8988T (cell line): ENCODE data around the gene NDST1.

Experiments used
- DNase-seq: peaks from one replicate; pipeline ENCODE4 v3.0.0; 2011

The NDST1 gene

GRCh38 chr5:150549735-150550134, 41.8 kb downstream of the NDST1 start:
- DNase-seq = no peak

DNA sequence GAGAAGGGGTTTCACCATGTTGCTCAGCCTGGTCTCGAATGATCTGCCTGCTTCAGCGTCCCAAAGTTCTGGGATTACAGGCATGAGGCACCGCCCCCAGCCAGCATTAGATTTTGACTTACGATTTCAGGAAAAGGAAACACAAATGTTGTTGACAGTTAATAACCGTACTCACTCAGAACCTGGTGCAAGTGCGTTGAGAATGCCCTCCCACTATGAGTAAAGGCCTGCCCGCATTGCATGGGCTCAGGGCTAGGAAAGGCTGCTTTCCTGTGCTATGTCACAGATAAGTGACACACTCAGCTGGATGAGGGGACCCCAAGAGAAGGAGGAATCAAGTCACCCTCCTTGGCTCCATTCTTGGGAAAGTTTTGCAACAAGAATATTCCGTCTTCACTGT, 42.4 kb downstream of the NDST1 start:
- DNase-seq = no peak

DNA sequence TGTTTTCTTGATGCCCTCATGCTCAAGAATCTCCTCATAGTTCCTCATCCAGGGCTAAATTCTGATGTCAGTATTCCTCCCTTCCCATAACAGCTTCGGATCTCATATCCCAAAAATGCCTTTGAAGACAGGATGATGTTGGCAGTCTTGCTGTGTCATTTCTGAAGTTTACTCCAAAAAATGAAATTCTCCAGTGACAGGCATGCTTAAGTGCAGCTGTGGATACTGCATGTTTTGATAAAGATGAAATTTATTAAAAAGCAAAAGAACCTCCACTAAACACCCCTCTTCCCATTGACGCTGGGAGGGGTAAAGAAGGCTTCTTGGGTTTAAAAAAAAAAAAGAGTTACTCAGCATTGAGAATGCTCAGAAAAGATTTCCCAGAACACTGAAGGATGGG, 43.1 kb downstream of the NDST1 start:
- no peak for DNase-seq

DNA sequence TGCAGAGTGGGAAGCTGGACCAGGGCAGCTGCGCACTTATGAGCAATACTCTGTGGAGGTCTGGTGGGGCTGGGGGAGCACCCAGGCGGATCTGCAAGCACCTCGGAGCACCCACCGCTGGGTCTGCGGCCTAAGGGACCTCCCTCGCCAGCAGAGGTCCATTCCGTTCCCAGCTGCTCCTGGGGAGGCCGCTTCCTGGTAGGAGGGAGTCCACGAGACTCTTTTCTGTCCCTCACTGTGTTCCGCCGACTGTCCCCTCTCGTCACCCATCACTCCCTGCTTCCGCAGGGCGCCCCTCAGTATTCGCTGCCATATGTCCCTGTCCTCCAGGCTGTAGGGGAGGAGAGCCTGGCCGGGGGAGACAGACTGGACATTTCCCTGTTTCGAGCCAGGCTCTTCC, 45.5 kb downstream of the NDST1 start:
- DNase-seq = no peak

GRCh38 chr5:150553911-150554310, 46.0 kb downstream of the NDST1 start:
- DNase-seq = no peak

GRCh38 chr5:150554857-150555256, 46.9 kb downstream of the NDST1 start:
- DNase-seq = no peak

GRCh38 chr5:150556106-150556505, 48.2 kb downstream of the NDST1 start:
- DNase-seq = no peak

- no peak for DNase-seq
Measured at GRCh38 chr5:150556859-150557508, 49.1 kb downstream of the NDST1 start.

- DNase-seq = no peak
Measured at GRCh38 chr5:150557509-150557872, 49.6 kb downstream of the NDST1 start.

DNA sequence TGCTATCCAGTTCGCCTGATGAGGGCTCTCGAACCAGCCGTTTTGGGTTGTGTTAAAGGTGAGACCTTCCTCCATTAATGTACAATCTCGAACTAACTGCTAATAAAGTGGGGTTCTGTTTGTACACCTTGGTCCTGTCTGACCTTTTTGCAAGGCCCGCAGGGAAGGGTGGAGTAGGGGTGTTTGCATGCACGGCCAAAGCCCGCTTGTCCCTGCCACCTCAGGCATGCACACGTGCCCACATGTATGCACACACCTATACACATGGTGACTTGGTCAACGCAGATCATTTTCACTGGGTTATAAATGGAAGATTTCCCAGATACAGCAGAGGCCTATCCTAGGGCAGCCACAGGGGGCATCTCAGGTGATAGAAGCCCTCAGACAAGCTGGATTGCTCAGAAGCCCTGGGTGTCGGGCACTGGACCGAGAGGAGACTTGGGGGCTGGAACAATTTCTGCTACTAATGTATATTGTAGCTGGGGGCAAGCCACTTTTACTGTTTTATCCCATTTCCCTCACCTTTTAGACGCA, 50.2 kb downstream of the NDST1 start:
- DNase-seq = no peak

DNA sequence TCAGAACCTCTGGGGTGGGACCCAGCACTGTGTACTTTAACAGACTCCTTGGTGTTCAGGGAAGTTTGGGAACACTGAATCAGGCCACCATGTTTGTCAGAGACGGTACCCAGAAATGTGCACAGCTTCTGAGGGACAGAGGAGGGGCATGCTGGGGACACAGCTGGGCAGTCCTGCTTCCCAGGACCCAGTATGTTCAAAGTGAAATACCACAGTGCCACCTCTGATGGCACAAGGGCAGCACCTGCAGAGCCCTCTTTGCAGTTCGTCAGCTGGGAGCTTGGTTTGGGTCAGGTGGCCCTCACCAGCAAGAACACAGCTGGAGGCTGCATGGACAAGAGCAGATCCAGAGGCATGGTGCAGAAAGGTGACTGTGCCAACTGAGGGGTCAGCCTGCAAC, 51.2 kb downstream of the NDST1 start:
- DNase-seq = no peak

GRCh38 chr5:150559701-150560100, 51.8 kb downstream of the NDST1 start:
- DNase-seq = no peak

DNA sequence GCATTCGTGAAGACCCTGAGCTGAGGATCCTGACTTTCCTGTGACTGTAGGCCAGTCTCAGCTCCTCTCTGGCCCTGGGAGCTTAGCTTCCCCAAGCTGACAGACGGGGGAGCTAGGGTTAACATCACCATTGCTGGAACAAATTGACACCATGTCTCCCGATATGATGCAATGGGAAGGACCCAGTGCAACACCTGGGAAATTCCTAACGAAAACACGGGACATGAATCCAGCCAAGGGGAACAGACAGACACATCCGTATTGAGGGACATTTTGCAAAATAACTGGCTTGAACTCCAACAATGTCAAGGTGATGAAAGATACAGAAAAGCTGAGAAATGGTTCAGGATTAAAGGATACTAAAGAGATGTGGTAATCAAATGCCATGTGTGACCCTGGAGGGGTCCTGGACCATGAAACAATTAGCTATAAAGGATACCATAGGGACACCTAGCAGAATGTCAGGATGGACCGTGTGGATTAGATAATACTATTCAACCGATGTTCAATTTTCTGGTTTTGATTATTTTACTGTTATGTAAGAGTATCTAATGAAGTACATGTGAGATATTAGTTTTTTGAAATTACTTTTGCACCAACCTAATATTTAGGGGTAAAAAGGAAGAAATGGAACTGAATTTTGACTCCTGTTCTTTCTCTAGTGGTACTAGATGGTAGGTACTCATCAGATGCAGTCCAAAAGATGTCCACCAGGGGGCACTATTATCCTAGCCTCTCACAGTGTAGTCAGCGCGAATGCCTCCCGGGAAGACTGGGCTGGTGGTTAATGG, 52.7 kb downstream of the NDST1 start:
- peak; percentile 62 for DNase-seq

- no peak for DNase-seq
Measured at GRCh38 chr5:150561192-150561512, 53.2 kb downstream of the NDST1 start.

- no peak for DNase-seq
Measured at GRCh38 chr5:150561571-150562275, 53.8 kb downstream of the NDST1 start.

DNA sequence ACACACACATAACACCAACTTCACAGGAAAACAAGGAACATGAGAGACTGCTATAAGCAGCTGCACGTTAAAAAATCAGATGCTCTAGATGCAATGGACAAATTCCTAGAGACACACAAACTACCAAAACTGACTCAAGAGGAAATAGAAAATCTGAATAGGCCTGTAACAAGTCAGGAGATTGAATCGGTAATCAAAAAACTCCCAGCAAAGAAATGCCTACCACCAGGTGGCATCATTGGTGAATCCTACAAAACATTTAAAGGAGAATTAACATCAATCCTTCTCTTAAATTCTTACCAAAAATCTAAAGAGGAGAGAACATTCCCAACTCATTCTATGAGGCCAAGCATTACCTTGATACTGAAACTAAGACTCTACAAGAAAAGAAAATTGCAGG, 54.9 kb downstream of the NDST1 start:
- no peak for DNase-seq

DNA sequence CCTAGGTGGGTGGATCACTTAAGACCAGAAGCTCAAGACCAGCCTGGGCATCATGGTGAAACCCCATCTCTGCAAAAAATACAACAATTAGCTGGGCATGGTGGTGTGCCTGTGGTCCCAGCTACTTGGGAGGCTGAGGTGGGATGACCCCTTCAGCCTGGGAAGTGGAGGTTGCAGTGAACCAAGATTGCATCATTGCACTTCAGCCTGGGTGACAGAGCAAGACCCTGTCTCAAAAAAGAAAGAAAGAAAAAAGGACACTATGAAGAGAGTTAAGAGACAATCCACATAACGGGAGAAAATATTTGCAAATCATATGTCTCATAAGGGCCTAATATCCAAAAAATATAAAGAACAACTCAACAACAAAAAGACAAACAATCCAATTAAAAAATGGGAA, 57.9 kb downstream of the NDST1 start:
- no peak for DNase-seq

DNA sequence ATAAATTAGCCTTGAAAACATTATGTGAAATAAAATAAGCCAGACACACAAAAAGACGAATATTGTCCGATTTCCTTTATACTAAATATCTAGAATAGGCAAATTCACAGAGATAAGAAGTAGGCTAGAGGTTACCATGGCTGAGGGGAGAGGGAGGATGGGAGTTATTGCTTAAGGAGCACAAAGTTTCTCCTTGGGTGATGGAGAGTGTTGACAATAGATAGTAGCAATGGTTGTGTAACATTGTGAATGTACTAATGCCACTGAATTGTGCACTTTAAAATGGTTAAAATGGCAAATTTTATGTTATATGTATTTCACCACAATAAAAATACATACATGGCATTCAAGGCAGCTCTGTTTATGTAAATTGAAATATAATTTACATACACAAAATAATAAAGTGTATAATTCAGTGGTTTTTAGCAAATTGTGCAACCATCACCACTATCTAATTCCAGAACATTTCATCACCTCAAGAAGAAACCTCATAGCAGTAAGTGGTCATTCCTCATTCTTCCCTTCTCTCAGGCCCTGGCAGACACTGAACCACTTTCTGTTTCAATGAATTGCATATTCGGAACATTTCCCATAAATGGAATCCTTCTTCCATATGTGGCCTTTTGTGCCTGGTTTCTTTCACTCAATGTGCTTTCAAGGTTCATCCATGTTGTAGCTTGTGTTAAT, 59.2 kb downstream of the NDST1 start:
- no peak for DNase-seq

- DNase-seq = no peak
Measured at GRCh38 chr5:150568663-150569062, 60.7 kb downstream of the NDST1 start.

- no peak for DNase-seq
Measured at GRCh38 chr5:150570333-150570732, 62.4 kb downstream of the NDST1 start.

DNA sequence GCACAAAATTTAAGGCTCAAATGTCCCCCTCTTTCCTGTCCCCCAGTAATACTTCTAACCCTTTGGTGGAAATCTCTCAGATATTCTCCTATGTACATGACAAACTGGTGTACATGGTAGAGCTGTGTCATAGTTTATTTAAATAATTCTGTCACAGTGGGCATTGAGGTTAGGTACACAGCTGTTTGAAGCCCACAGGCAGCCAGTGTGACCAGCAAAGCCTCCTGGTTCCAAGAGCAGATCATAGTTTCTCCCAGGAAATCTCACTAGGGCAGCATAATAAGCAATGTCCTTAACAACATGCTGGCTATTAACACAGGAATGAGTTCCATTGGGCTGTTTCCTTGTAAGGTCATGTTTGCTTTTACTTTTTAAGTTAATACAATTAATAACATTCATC, 63.9 kb downstream of the NDST1 start:
- no peak for DNase-seq

DNA sequence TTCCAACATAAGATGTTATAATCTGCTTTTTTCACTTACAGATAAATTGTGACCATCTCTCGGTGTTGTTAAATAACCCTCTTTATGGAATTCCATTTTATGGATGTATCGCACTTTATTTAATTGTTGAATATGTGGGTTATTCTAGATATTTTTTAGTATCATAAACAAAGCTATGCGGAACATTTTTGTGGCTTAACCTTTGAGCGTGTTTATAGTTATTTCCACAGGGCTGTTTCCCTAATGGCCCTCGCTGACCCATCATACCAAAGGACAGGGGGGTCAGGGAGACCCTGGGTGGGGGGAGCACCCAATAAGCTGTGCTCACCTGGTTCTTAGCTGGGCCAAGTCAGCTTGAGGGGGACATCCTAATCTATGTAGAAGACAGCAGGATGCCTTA, 65.3 kb downstream of the NDST1 start:
- DNase-seq = no peak
